ENCODE results near the gene VCX2.
"Not testable (repeated sequence)": the region's sequence is repeated elsewhere in the genome, so short reads cannot be mapped to it uniquely, and the experiment has no call there.

Gene VCX2
- 0 reads per million in 4 donors for total RNA-seq

DNA sequence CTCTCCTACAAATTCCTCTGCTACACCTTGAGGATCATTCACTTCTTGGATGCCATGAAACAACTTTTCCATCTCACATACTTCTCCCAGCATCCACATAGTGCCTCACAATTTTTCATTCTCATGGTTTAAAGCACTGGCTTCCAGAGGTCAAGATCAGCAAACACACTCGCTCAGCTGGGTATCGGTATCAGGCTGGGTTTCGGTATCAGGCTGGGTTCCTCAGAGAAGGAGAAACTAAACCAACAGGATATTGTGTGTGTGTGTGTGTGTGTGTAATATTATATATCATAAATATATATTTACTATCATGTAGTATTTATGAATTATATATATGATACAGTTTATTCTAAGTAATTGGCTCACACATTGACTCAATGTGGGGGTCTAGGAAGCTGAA, at the start of gene VCX2:
TSS of gene VCX2 (minus strand) at position 99 of the 400 bp plus-strand sequence. CDS start 624 bp downstream, outside the sequence.
- DNase-seq: not testable (repeated sequence)

DNA sequence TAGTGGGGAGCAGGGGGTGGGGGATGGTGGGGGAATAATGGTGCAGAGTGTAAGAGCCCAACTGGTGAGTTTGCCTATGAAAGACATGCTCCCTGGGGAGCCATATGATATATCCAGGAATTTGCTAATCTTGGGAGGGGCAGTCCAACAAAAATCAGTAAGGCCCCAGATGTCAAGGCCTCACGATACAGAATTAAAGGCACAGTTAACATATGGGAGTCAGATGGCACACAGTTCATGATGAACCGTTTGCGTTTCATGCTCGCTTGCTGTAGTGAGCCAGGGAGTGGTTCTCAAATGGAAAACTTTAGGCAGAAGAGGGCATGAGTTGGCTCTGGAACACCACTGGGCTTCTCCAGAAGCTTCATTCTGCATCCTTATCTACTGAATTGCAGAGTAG, 33.9 kb upstream of the VCX2 start:
- DNase-seq: no peak

DNA sequence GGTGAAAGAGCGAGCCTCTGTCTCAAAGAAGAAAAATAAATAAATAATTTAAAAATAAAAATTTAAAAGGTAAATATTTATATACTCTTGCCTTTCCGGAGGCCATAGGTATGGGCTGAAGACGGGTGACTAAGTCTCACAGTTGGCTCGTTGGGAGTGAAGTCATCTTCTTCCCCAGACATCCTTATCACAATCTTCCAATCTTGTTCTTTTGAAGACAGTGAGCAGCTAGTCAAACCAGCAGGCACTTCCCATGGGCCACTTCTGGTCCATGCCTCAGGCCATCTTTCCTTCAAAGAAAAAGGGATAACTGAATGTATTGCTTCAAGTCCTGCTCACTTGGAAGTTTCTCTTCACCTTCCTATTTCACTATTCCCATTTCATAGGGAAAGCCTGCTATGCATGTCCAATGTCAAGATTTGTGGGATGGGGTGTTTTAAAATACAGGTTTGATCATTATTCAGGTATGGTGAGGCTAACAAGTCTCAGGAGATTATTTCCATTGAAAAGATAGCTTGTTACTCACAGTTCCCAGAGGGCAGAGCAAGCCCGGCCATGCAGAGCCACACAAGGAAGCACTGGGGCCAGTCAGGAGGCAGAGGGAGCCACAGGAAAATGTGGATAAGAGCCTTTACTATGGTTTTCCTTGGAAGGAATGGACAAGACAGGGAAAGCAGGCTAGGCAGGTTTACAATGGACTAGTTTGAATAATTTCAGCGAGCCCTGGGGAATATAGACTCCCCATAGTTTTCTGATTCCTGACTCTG, 33.3 kb upstream of the VCX2 start:
- no peak for DNase-seq

DNA sequence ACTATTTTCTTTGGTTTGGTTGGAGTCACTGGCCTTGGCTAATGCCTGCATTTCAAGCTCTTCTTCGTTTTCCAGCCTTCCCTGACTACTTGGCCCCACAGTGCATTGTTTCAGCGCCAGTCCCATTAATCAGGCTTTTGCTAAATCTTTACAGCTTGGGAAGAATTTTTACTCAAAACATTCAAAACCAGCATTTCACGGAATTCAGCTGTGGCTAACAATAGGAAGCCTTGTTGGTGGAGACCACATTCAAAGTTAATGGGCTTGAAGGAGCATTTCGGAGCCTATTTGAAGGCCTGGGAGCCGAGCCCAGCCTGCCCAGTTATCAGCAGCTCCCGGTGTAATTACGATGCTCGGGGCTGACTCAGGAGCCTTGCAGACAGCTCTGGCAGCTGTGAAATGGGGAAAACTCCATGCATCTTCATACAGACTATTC, 30.8 kb upstream of the VCX2 start:
- DNase-seq: no peak

DNA sequence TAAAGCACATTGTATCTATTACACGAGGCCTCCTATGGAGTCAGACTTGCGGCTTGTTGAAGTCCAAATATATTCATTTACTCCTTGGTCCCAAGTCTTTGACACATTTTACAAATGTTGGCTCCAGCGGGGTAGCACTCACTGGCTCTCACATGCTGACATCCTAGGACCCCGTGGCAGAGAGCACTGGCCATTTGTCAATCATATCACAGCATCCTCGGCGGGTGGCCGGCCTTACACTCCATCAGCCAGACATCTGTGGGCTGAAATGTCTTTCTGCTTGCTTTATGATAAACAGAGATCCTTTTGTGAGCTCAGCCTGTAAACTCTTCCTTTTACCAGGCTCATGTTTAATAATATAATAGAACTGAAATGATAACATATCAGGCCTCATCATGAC, 25.7 kb upstream of the VCX2 start:
- no peak for DNase-seq

DNA sequence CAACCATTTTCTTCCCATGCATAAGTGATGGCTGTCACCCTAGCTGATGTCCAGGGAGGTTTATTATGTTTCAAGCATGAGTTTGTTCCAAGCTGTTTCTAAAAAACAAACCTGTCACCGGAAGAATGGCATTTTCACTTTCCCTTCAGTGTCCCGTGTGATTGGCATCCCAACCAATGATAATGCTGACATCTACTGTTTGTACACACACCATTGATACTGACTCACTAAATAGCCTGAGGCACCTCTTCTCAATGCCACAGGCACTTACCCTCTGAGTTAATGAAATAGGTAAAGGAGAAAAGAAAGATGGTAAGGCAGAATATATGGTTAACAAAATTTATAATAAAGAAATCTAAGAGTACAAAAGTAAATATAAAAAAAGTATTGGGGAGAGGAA, 23.1 kb upstream of the VCX2 start:
- DNase-seq: no peak

DNA sequence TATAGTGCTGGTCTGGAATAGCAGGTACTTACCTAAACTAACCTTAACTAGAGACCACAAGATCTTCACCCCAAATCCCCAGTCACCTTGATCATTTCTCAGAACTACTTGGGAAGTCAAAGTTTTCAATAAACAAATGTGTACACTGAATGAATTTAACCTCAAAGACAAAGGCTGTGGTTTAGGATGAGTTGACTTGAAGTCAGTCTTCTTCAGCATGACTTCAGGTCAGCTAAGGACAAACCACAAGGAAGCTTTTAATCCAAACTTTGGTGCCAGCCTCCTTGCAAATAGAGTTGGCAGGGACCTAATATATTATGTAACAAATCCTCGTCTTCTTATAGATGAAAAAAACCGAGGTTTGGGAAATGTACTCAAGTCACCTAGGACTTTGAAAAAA, 21.2 kb upstream of the VCX2 start:
- no peak for DNase-seq

DNA sequence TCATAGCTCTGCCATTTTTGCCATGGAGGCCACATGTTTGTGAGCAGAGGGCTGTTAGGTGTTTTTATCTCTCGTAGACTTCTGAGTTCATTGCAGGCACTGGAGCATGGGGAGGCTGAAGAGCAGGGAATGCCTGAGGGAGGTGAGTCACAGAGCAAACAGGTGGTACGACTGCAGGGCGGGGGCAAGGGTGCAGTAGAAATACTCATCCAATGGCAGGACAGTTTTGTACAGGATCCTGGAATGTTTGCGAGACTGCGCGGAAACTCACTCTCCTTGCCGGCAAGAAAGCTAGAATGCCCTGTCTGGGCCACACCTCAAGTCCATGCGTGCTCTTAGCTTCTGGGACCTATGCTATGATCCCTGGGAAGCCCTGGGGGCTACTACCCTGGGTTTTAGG, 20.0 kb upstream of the VCX2 start:
- DNase-seq: no peak

DNA sequence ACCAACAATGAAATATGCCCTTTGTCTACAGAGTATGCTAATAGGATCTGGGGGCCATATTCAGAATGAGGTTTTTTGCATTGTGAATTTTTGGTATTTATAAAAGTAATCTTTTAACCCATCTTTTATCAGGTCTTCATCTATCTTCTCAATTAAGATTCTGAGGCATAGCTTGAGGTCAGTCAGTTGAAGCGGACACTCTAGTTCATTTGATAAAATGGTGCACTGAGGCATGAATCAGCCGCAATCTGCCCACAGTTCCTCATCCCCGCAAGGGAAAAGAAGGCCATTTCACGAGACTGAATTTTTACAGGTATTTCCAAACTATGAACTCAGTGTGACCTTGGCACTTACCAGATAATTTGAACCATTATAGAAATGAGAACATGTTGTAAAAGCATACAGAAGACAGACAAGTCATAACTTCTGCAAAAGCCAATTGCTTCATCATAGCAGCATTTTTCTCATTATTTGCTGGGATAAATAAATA, 19.3 kb upstream of the VCX2 start:
- DNase-seq: no peak

DNA sequence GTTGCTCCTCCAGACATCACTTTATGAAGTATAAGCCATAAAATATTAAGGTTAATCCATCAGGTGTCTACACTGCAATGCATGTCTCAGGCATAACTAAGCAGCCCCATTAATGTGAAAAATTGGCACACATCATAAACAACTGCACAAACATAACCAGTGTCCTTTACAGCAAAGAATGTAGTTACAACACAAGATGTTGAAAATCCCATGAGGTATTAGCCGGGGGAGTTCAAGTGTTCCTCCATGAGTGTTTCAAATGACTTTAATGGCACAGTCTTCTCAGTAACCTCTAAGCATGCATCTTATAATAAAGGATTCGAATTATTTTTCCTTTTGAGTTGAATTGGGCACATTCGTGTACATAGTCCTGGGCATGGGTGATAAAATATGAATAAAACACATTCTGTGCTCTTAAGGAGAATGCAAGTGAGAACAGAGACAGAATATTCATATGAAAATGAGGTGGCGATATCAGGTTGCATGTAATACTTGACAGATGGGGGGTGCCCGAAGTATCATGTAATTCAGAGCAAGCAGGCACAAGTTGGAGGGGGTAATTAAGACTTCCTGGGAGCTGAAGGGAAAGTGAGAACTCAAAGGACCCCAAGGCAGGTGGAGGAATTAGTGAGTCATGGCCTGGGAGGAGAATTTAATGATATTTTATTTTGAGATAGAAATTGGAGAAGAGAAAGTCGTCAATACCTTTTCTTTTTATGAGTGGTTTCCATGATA, 18.2 kb upstream of the VCX2 start:
- DNase-seq: no peak

DNA sequence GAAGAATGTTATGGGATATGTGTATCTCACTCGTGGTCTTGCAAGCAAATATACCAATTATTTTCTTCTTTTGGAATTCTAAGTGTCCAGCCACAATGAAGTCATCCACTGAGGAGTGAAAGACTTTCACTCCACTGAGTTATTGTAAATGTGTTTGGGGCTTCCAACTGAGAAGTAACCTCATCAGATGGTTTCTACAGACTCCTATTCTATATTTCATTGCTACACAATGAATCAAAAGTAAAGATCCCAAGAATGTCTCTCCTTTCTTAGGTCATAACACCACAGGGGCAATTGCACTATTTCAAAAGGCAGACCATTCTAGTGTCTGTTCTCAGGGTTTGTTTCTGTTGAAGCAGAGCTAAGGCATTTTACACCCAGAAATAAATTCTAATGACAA, 12.3 kb upstream of the VCX2 start:
- no peak for DNase-seq

DNA sequence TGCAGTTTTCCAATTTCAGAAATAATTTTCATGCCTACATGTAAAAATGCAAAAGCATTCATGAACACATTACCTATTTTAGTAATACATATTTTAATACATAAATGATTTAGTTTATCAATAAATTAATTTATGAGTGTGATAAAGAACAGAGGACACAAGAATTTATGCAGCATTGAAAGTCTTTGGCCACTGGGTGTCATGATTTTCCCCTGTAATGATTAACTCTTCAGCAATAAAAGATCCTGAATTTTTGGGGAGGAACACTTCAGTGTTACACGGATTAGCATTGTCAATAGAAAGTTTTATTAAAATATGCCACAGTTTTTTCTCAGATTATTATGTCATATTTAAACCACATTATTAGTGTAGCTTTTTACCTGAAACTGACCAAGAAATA, 8.6 kb upstream of the VCX2 start:
- no peak for DNase-seq

DNA sequence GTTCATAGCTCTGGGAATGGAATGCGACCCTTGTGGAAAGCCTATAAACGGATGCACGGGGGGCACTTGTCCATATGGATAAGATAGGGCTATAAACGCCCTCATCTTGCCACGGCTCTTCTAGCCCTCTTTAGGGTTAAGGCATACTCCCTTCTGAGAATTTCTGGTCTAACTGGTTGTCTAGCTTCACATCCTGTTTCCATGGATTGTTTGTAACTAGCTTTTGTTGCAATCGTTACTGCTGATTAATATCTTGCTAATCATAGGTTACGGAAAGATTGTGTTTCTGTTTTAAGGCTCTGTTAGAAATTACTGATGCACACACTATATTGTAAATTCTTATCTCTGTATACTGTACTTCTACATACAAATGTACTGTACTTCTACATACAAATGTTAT, 17.1 kb downstream of the VCX2 start:
- DNase-seq: not testable (repeated sequence)

DNA sequence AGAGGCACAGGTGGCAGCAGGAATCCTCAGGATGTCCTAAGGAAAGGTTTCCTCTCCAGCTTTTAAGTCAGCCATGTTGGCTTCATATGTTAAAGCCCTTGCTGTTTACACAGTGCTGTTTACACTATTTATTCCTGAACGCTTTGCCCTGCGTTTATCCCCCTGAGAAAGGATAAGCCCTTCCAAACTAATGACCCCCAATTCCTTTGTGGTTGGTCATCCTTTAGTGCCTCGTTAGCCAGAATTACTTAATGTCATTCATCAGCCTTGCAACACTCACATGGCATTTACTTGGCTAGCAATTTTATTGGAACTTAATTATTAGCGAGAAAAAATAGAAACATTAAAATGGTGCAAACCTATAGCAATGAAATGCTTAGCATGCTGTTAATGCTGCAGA, 23.8 kb downstream of the VCX2 start:
- DNase-seq: no peak

DNA sequence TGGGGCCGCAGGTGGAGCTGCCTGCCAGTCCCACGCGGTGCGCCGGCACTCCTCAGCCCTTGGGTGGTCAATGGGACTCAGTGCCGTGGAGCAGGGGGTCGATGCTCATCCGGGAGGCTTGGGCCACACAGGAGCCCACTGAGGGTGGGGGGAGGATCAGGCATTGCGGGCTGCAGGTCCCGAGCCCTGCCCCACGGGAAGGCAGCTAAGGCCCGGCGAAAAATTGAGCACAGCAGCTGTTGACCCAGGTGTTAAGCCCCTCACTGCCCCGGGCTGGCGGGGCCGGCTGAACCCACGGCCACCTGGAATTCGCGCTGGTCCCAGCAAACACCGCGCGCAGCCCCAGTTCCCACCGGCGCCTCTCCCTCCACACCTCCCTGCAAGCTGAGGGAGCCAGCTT, 26.1 kb downstream of the VCX2 start:
- no peak for DNase-seq

DNA sequence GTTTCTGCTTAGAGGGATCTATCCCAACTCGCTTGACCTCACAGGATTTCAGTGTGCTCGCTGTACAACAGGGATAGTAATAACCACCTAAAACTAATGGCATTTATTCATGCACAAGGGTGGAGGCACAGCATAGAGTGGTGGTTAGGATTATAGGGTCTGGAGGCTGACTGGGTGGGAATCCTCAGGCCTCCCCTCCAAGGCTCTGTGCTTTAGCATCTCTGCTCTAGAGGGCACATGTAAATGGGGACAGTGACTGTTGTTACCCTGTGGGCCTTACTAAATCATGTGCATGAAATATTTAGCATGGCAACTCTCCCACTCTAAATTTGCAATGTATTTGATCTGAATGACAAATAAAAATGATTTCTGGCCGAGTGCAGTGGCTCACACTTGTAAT, 29.2 kb downstream of the VCX2 start:
- DNase-seq: no peak

DNA sequence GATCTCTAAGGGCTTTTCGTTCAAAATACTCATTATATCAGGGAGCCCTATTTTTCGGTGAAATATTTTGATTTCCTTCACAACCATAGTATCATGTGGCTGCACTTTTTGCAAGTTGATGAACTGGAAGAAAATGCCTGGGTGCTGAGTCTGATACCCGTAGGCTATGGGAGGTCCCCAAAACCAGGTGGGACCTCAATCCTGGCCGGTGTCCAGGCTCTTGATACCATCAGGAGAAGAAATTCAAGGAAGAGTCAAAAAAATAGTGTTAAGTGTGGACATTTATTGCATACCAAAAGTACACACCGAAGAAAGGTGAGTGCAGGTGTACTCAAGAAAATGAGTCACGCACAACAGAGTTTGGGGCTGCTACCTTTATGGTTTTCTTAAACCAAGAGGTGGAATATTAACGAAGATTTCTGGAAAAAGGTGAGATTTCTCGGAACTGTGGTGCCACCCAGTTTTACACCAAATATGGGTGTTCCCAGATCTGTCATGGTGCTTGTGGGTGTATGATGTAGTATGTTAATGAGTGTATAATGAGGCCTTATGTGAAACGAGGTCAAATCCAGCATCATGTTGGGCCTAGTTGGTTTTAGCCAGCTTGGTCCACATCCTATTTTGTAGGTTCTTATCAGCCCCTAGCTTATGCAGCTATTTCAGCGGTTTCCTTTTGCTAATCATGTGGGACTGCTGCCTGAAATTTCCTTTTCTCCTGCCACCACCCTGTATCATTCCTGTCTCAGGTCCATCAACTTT, 29.9 kb downstream of the VCX2 start:
- DNase-seq: no peak

DNA sequence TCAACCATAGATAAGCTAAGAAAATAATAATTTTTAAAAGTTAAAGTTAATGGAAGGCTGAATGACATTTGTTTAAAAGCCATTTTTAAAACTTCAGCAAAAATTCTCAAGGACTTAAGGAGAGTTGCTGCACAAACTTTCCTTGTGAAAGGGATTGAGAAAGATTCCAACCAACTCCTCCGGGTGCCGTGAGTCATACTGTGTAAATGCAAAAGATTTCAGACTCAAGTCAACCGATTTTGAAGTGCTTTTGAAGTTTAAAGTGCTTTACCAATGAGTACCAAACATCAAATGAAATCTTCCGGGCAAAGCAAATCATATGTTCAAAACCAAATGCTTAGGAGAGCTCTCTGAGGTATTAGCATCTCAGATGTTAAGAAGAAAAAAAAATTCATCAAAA, 31.4 kb downstream of the VCX2 start:
- DNase-seq: no peak

DNA sequence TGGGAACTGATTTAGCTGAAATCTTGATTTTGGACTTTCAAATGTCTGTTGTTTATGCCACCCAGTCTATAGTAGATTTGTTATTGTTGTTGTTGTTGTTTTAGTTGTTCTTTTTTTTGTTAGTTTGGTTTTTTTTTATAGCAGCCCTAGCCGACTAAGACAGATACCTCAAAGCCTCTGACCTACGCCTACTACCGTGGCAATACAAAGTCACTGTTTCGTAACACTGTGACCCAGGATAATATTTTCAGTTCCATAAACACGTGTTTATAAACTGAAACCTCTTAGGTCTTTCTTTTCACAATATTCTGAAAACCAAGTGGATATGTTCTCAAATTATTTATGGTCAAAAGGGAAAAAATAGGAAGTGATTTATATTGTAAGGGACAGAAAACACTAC, 32.8 kb downstream of the VCX2 start:
- DNase-seq: no peak

DNA sequence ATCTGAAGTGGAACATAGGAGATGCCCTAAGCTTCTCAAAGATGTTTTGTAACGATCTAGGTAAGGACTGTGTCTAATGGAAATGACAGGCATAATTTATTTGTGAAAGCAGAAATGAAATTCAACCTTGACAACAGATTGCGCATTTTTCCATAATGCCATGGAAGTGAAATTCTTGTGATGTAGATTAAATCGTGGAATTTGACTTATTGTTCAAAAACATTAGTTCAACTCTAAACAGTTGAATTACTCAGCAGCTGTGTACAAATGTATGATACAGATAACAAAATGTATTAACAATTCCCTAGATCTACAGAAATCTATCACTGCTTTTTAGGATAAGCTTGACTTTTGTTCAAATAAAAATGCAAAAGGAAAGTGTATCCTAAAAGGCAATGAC, 44.4 kb downstream of the VCX2 start:
- no peak for DNase-seq

DNA sequence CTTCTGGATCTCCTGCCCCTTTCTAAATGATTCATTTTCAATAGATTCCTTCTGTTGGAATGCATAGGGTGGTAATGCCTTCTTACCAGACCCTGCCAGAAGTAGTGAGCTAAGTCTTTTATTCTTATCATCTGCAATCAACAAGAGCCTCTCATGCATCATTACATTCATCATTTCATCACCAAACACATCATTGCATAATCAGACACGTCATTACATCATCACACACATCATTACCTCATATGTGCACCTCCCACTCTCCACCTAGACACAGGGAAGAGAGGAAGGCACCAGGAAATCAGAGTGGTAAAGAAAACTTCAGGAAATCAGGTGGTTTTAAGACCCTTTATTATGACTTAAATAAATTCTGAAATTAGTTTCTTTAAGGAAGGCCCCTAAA, 45.0 kb downstream of the VCX2 start:
- no peak for DNase-seq

DNA sequence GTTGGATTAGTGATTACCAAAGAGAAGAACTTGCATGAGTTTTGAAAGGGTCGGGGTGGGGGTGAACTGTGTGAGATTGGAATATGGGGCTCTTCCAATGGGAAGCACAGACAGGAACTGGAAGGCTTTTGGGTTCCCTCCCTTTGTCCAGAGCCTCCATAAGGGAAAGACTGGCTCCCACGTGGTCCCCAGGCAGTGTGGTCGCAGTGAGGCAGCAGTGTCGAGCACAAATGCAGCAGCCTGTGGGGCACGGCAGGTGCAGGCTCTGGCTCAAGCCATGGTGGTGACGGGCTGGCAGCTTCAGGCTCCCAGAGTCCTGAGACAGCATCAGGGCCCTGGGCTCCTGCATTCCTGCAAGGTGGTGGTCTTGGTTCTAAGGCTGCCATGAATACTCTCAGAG, 45.5 kb downstream of the VCX2 start:
- DNase-seq: no peak

DNA sequence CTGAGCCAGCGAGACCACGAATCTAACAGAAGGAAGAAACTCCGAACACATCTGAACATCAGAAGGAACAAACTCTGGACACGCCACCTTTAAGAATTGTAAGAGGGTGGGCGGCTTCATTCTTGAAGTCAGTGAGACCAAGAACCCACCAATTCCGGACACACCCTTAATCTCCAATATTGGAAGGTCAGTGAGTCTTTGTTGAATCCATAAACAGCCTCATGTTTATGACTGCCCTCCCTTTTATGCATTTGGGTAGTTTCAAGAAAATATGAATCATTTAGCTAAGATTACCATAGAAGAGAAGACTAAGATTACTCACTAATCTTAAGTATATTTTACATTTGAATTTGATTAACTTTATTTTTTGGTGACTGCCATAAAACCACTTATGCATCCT, 48.5 kb downstream of the VCX2 start:
- DNase-seq: no peak

DNA sequence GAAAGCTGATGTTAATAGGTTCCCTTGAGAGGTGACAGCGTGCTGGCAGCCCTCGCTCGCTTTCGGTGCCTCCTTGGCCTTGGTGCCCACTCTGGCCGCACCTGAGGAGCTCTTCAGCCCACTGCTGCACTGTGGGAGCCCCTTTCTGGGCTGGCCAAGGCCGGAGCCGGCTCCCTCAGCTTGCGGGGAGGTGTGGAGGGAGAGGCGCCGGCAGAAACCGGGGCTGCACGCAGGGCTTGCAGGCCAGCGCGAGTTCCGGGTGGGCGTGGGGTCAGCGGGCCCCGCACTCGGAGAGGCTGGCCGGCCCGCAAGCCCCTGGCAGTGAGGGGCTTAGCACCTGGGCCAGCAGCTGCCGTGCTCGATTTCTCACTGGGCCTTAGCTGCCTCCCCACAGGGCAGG, 49.7 kb downstream of the VCX2 start:
- not testable (repeated sequence) for DNase-seq
